ENCODE results near the gene RPUSD2. TPM values are rescaled to one million over a fixed set of nuclear protein-coding genes. Genes with fewer than 3 reads are reported as not detected.

Gene RPUSD2
- total and polyA plus RNA-seq, 4 donors: 5.2 to 9.4 (median 8.2) TPM

GRCh38 chr15:40538976-40539375, 30.1 kb upstream of the RPUSD2 start:
- DNase-seq (peak; percentile 3 to 22 (median 18)), ATAC-seq (ENCODE audit: insufficient read depth, low FRiP score) (no peak)
- peaks cover 0 to 15% (median 5%) of the 10 kb centered on the region in 5 donors for H3K4me1 ChIP-seq (ENCODE audit: control insufficient read depth in 5 of 5, insufficient read depth in 5 of 5, low read length in 5 of 5)
- H3K27ac ChIP-seq (ENCODE audit: low read depth in 1 of 2, low read length in 1 of 2): no peak overlapping the region
- no peaks in the 10 kb centered on the region for H3K36me3 ChIP-seq (ENCODE audit: control insufficient read depth in 4 of 4, insufficient read depth in 4 of 4, low read length in 4 of 4)
- 89 to 95% methylated on average over 6 of the region's 6 CpGs for WGBS, 2 donors
- no peak overlapping the region for H3K9ac ChIP-seq (ENCODE audit: insufficient read depth in 1 of 2, low read length in 2 of 2)
- TF ChIP-seq CTCF (IDR thresholded peaks at IDR 0.05; ENCODE audit: control extremely low read depth, extremely low read depth): no peak
- no peak overlapping the region for H3K4me3 ChIP-seq
- no peaks in the 10 kb centered on the region for H3K9me3 ChIP-seq (ENCODE audit: control insufficient read depth in 4 of 4, insufficient read depth in 3 of 4, low read length in 3 of 4)
- H3K27me3 ChIP-seq (ENCODE audit: control insufficient read depth in 3 of 3, insufficient read depth in 3 of 3, low read length in 2 of 3): no peaks in the 10 kb centered on the region

GRCh38 chr15:40543082-40543481, 26.0 kb upstream of the RPUSD2 start:
- no peak for DNase-seq
- Histone ChIP-seq H3K27me3 (ENCODE audit: control insufficient read depth in 3 of 3, insufficient read depth in 3 of 3, low read length in 2 of 3) (no peaks in the 10 kb centered on the region), H3K27ac (ENCODE audit: low read depth in 1 of 2, low read length in 1 of 2) (no peak overlapping the region), H3K9ac (ENCODE audit: insufficient read depth in 1 of 2, low read length in 2 of 2) (no peak overlapping the region), H3K4me1 (ENCODE audit: control insufficient read depth in 5 of 5, insufficient read depth in 5 of 5, low read length in 5 of 5) (peaks cover 0 to 2% (median 0%) of the 10 kb centered on the region in 5 donors), H3K36me3 (ENCODE audit: control insufficient read depth in 4 of 4, insufficient read depth in 4 of 4, low read length in 4 of 4) (peaks cover 0 to 7% (median 3%) of the 10 kb centered on the region in 4 donors), H3K4me3 (no peak overlapping the region), H3K9me3 (ENCODE audit: control insufficient read depth in 4 of 4, insufficient read depth in 3 of 4, low read length in 3 of 4) (peaks cover 0 to 1% (median 0%) of the 10 kb centered on the region in 4 donors)
- TF ChIP-seq CTCF (IDR thresholded peaks at IDR 0.05; ENCODE audit: control extremely low read depth, extremely low read depth): no peak
- ATAC-seq (ENCODE audit: insufficient read depth, low FRiP score): no peak
- 93 to 95% methylated on average over 3 of the region's 3 CpGs for WGBS, 2 donors

GRCh38 chr15:40543631-40544294, 25.3 kb upstream of the RPUSD2 start:
- no peak overlapping the region for H3K4me3 ChIP-seq
- DNase-seq (no peak), ATAC-seq (ENCODE audit: insufficient read depth, low FRiP score) (no peak)
- H3K36me3 ChIP-seq (ENCODE audit: control insufficient read depth in 4 of 4, insufficient read depth in 4 of 4, low read length in 4 of 4): peaks cover 0 to 9% (median 5%) of the 10 kb centered on the region in 4 donors
- H3K9ac ChIP-seq (ENCODE audit: insufficient read depth in 1 of 2, low read length in 2 of 2): no peak overlapping the region
- peaks cover 0 to 7% (median 0%) of the 10 kb centered on the region in 5 donors for H3K4me1 ChIP-seq (ENCODE audit: control insufficient read depth in 5 of 5, insufficient read depth in 5 of 5, low read length in 5 of 5)
- no peak for TF ChIP-seq CTCF (IDR thresholded peaks at IDR 0.05; ENCODE audit: control extremely low read depth, extremely low read depth)
- WGBS, 2 donors: 69 to 77% methylated on average over 5 of the region's 5 CpGs
- H3K9me3 ChIP-seq (ENCODE audit: control insufficient read depth in 4 of 4, insufficient read depth in 3 of 4, low read length in 3 of 4): peaks cover 0 to 1% (median 0%) of the 10 kb centered on the region in 4 donors
- H3K27ac ChIP-seq (ENCODE audit: low read depth in 1 of 2, low read length in 1 of 2): no peak overlapping the region
- no peaks in the 10 kb centered on the region for H3K27me3 ChIP-seq (ENCODE audit: control insufficient read depth in 3 of 3, insufficient read depth in 3 of 3, low read length in 2 of 3)
